IPS-11a (cell line): ENCODE results near the gene RILP.

Experiments used
- H3K4me3 ChIP-seq: one replicate; pipeline ENCODE4 v1.5.1; 2013; ENCODE audit warnings: low read depth, low read length, control low read depth

RILP gene

DNA sequence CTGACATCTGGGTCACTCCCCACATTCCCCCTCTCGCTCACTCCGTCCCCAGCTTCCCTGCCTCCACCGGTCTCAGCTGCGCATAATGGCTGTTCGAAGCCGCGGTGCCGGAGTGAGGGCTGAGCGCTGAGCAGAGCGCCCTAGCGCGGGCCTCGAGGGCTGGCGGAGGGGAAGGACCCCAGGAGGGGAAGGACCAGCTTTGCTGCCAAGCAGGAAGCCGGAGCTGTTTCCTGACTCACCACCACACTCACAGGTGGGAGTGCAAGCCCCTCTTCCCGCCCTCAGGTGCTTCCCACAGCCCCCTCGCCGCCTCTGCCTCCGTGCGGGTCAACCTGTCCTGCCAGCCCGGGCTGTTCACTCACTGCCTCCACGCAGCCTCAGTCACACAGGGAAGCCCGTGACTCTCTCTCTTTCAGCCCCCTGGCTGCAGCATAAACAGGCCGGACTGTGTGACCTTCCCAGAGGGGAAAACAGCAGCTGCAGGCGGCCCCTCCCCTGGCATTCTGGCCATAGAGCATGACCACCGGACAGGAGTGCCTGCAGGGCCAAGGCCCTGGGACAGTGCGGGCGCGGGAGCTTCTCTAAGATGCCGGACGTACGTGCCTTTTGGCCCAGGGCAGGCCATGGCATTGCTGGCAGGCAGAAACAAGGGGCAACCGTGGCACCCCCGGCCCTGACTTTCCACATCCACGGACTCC lies 44.7 kb downstream of the RILP start:
- no peak overlapping the region for H3K4me3 ChIP-seq

DNA sequence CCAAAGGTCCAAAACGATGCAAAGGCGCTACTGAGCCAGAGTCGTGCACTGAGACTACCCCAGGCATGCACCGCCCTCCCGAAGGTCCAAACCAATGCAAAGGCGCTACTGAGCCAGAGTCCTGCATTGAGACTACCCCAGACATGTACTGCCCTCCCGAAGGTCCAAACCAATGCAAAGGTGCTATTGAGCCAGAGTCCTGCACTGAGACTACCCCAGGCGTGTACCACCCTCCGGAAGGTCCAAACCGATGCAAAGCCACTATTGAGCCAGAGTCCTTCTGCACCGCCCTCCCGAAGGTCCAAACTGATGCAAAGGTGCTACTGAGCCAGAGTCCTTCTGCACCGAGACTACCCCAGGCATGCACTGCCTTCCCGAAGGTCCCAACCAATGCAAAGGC lies 48.1 kb downstream of the RILP start:
- H3K4me3 ChIP-seq = no peak overlapping the region

DNA sequence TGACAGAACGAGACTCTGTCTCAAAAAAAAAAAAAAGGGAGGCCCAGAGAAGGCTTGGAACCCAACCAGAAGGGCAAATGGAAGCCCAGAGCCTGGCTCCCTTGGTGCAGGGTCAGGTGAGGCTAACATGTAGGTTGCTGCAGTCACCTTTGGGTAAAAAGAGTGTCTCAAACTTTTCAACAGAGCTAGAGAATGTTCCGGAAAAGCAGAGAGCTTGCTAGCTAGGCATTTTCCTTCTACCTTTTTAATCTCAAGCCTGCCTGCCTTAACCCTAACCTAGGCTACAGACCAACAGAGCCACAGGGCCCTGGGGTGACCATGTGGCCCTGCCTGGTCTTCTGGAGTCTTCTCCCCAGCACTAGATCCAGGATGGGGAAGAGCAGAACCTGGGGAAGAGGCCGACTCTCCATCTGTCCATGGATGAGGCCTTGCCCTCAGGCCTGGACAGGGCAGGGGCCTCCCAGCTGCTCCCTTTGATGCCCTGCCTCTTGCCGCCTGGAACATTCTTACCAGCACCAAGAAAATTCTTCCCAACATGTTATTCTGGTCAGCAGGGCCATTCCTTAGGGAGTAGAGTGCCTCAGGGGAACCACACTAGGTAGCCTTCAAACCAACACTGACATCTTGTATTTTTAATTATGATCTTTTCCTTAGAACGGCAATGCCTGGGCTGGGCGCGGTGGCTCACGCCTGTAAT lies 51.1 kb downstream of the RILP start:
- H3K4me3 ChIP-seq = no peak overlapping the region

DNA sequence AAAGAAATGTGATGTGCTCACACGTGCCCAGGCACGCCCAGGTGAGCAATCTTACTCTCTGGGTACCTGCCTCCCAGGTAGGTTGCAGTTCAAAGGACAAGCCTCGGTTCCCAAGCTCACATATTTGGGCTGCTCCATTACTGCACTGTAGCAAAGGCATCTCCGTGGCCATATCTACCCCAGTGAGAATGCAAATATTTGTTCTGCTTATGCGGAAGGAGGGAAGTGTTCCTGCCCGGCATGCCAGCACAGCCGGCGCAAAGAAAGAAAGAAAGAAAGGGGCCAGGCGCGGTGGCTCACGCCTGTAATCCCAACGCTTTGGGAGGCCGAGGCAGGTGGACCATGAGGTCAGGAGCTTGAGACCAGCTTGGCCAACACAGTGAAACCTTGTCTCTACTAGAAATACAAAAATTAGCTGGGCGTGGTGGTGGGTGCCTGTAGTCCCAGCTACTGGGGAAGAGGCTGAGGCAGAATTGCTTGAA lies 51.8 kb downstream of the RILP start:
- no peak overlapping the region for H3K4me3 ChIP-seq
